H1 (cell line): ENCODE measurements around the gene KLF2. TPM values are rescaled to one million over a fixed set of nuclear protein-coding genes. Genes with fewer than 3 reads are reported as not detected.

Experiments used
- CTCF ChIA-PET: fragments of 300-600 bp; sonication (Branson Sonifier 250); formaldehyde crosslinking; loops from one replicate; lab custom pipeline; 2021; ENCODE audit not compliant: partially characterized antibody; lab: Charles Lee
- POLR2A ChIA-PET: fragments of 300-600 bp; sonication (Branson Sonifier 250); formaldehyde crosslinking; loops from one replicate; lab custom pipeline; 2021; ENCODE audit warnings: inconsistent platforms; ENCODE audit not compliant: partially characterized antibody; lab: Charles Lee
- DNase-seq, 2 experiments: peaks; one replicate each; pipeline versions ENCODE4 v3.0.0 to v3.0.0-alpha.2; 2010 to 2022; ENCODE audit warnings: low spot score in 2 of 2, low read depth in 1 of 2, mixed read lengths in 1 of 2
- FAIRE-seq: peaks from 2 replicates; lab custom pipeline; 2011; peaks lifted over from hg19 to GRCh38; lab: Jason Lieb, UNC
- H2AFZ ChIP-seq: 2 replicates; pipeline ENCODE4 v1.8.1; 2012; ENCODE audit warnings: low read length, inconsistent platforms
- H2AK5ac ChIP-seq: 2 replicates; pipeline ENCODE4 v1.6.1; 2013; ENCODE audit warnings: low read depth, low read length
- H2BK120ac ChIP-seq: replicated peaks from 2 replicates; pipeline ENCODE3; 2013; ENCODE audit warnings: low read depth, low read length, inconsistent platforms
- H2BK12ac ChIP-seq: 2 replicates; pipeline ENCODE4 v1.6.1; 2013; ENCODE audit warnings: low read depth, low read length
- H2BK15ac ChIP-seq: 2 replicates; pipeline ENCODE4 v1.6.1; 2013; ENCODE audit warnings: low read length
- H2BK20ac ChIP-seq: 2 replicates; pipeline ENCODE4 v1.6.1; 2013; ENCODE audit warnings: low read length
- H2BK5ac ChIP-seq: 2 replicates; pipeline ENCODE4 v1.6.1; 2013; ENCODE audit warnings: low read depth, low read length
- H3K14ac ChIP-seq: 2 replicates; pipeline ENCODE4 v1.6.1; 2013; ENCODE audit warnings: inconsistent platforms; ENCODE audit not compliant: insufficient read length
- H3K18ac ChIP-seq: 2 replicates; pipeline ENCODE4 v1.6.1; 2013; ENCODE audit warnings: low read length; ENCODE audit errors: extremely low read depth
- H3K23ac ChIP-seq: 2 replicates; pipeline ENCODE4 v1.6.1; 2013; ENCODE audit warnings: inconsistent platforms; ENCODE audit not compliant: insufficient read length
- H3K23me2 ChIP-seq: 2 replicates; pipeline ENCODE4 v1.6.1; 2013; ENCODE audit warnings: low read depth, low read length
- H3K27ac ChIP-seq: 2 replicates; pipeline ENCODE4 v1.6.1; 2011; ENCODE audit warnings: low read depth, low read length, inconsistent platforms
- H3K27me3 ChIP-seq, 4 experiments: replicated peaks in 1 of 4; 1 replicate in 1 of 4; 2 replicates in 3 of 4; pipeline versions ENCODE4 v1.6.1 to v1.8.1; 2011 to 2013; ENCODE audit warnings: low read length in 3 of 4, mild to moderate bottlenecking in 3 of 4, inconsistent platforms in 2 of 4, mixed read lengths in 2 of 4, moderate library complexity in 1 of 4; ENCODE audit not compliant: control insufficient read depth in 3 of 4, insufficient read depth in 3 of 4; ENCODE audit errors: extremely low read depth in 1 of 4
- H3K36me3 ChIP-seq, 4 experiments: 2 replicates each; pipeline versions ENCODE4 v1.6.1 to v1.8.1; 2011 to 2013; ENCODE audit warnings: mild to moderate bottlenecking in 4 of 4, low read length in 3 of 4, moderate library complexity in 2 of 4, control low read depth in 1 of 4, inconsistent platforms in 1 of 4; ENCODE audit not compliant: insufficient read depth in 4 of 4, control insufficient read depth in 2 of 4
- H3K4ac ChIP-seq: replicated peaks from 2 replicates; pipeline ENCODE3; 2013; ENCODE audit warnings: low read length, low read depth, mixed read lengths, inconsistent platforms; ENCODE audit not compliant: insufficient read length
- H3K4me1 ChIP-seq, 4 experiments: replicated peaks in 1 of 4; 1 replicate in 1 of 4; 2 replicates in 3 of 4; pipeline versions ENCODE4 v1.6.1 to v1.8.1; 2011 to 2013; ENCODE audit warnings: low read length in 3 of 4, inconsistent platforms in 2 of 4, mixed read lengths in 1 of 4; ENCODE audit not compliant: insufficient read depth in 4 of 4, control insufficient read depth in 3 of 4
- H3K4me2 ChIP-seq, 2 experiments: 2 replicates each; pipeline versions ENCODE4 v1.6.1 to v1.8.1; 2011 to 2013; ENCODE audit warnings: low read depth in 2 of 2, low read length in 2 of 2, control low read depth in 1 of 2, inconsistent platforms in 1 of 2, mild to moderate bottlenecking in 1 of 2; ENCODE audit not compliant: insufficient read depth in 1 of 2
- H3K4me3 ChIP-seq, 4 experiments: fragments of 200-600, 300-600 bp in 1 of 4; sonication (generic), shearing (Covaris generic), sonication (Bioruptor Twin) in 1 of 4; 2 replicates each; pipeline versions ENCODE4 v1.5.1 to v1.8.1; 2011 to 2016; ENCODE audit warnings: low read length in 4 of 4, low read depth in 3 of 4, control low read depth in 2 of 4, inconsistent platforms in 2 of 4, mild to moderate bottlenecking in 2 of 4, mixed read lengths in 1 of 4, moderate library complexity in 1 of 4; ENCODE audit not compliant: insufficient read depth in 2 of 4; ENCODE audit errors: extremely low read depth in 1 of 4
- H3K56ac ChIP-seq: replicated peaks from 2 replicates; pipeline ENCODE3; 2013; ENCODE audit warnings: low read depth, mild to moderate bottlenecking, mixed read lengths, low read length, inconsistent platforms; ENCODE audit not compliant: insufficient read length
- H3K79me1 ChIP-seq: 2 replicates; pipeline ENCODE4 v1.6.1; 2013; ENCODE audit warnings: low read depth, low read length, control low read depth
- H3K79me2 ChIP-seq, 2 experiments: 2 replicates each; pipeline versions ENCODE4 v1.6.1 to v1.8.1; 2012 to 2013; ENCODE audit warnings: low read length in 2 of 2, mild to moderate bottlenecking in 2 of 2, inconsistent platforms in 1 of 2; ENCODE audit not compliant: insufficient read depth in 2 of 2, control insufficient read depth in 1 of 2
- H3K9ac ChIP-seq, 4 experiments: replicated peaks in 1 of 4; 1 replicate in 1 of 4; 2 replicates in 3 of 4; pipeline versions ENCODE4 v1.6.1 to v1.8.1; 2011 to 2013; ENCODE audit warnings: low read depth in 3 of 4, low read length in 3 of 4, control low read depth in 2 of 4, mild to moderate bottlenecking in 2 of 4, moderate library complexity in 2 of 4, inconsistent platforms in 1 of 4; ENCODE audit errors: extremely low read depth in 1 of 4
- H3K9me3 ChIP-seq, 2 experiments: 2 replicates each; pipeline versions ENCODE4 v1.6.1 to v1.8.1; 2012 to 2013; ENCODE audit warnings: mild to moderate bottlenecking in 2 of 2, moderate library complexity in 2 of 2, control low read depth in 1 of 2, inconsistent platforms in 1 of 2, low read depth in 1 of 2, low read length in 1 of 2, mixed read lengths in 1 of 2; ENCODE audit not compliant: insufficient read depth in 2 of 2
- H4K20me1 ChIP-seq, 2 experiments: replicated peaks in 1 of 2; 2 replicates each; pipeline versions ENCODE3 to v1.8.1; 2011 to 2013; ENCODE audit warnings: inconsistent platforms in 2 of 2, low read length in 2 of 2, mild to moderate bottlenecking in 1 of 2; ENCODE audit not compliant: insufficient read depth in 2 of 2, control insufficient read depth in 1 of 2
- H4K5ac ChIP-seq: 2 replicates; pipeline ENCODE4 v1.6.1; 2013; ENCODE audit warnings: low read length, low read depth, mixed read lengths, inconsistent platforms; ENCODE audit not compliant: insufficient read length
- H4K8ac ChIP-seq: 2 replicates; pipeline ENCODE4 v1.8.0; 2013; ENCODE audit warnings: mild to moderate bottlenecking, moderate library complexity, low read length, inconsistent platforms; ENCODE audit not compliant: insufficient read depth; ENCODE audit errors: extremely low read depth
- H4K91ac ChIP-seq: replicated peaks from 2 replicates; pipeline ENCODE3; 2013; ENCODE audit warnings: low read length, mixed read lengths, inconsistent platforms; ENCODE audit not compliant: insufficient read length
- CBX5 ChIP-seq: fragments of 300-800, 300-1000 bp; sonication (generic); IDR thresholded peaks from 2 replicates; pipeline ENCODE4 v1.7.1; 2016; ENCODE audit warnings: antibody characterized with exemption, low read length, low read depth
- E2F6 ChIP-seq: IDR thresholded peaks from 2 replicates; pipeline ENCODE4 v1.6.1; 2012; ENCODE audit warnings: inconsistent platforms
- WGBS, 2 experiments: shearing (Covaris generic) in 1 of 2; methylation state at CpG; one replicate each; pipeline versions ENCODE4 v1.1.6 to v1.1.7; 2013 to 2015; ENCODE audit warnings: low lambda C conversion rate in 2 of 2, mixed read lengths in 2 of 2, inconsistent platforms in 1 of 2, low coverage in 1 of 2, missing lambda C conversion rate in 1 of 2; ENCODE audit not compliant: insufficient replicate concordance in 2 of 2, insufficient coverage in 1 of 2, insufficient read length in 1 of 2; ENCODE audit errors: extremely low coverage in 1 of 2, missing lambda C conversion rate in 1 of 2; 5-methylcytosine and 5-hydroxymethylcytosine counted together
- polyA plus RNA-seq, 7 experiments: library from polyadenylated mRNA; depleted of rRNA in 3 of 7; stranded (reverse) in 5 of 7; unstranded in 2 of 7; fragments of >200 nt in 5 of 7; fragments of 200-250 nt in 2 of 7; gene quantifications; 1 replicate in 5 of 7; 2 replicates in 1 of 7; 4 replicates in 1 of 7; pipeline versions ENCODE4 v1.2.1 to v1.2.3, GENCODE V29; 2011 to 2013; ENCODE audit warnings: missing spikeins in 2 of 7, mixed read lengths in 2 of 7
- total RNA-seq: library from RNA; stranded (reverse); fragmentation: NEBNext Ultra II Directional; extraction: Animal tissue kit (Norgen Biotek cat#: 25700); gene quantifications from 2 replicates; pipeline ENCODE4 v1.2.1, GENCODE V29; 2021

The KLF2 gene
- total and polyA plus RNA-seq, 2 of the 8 experiments (the other 6 are each of a cell fraction or from before 2014, with no cell fraction given): 0.19 to 0.33 TPM

- Histone ChIP-seq H3K23me2 (0 out of 2 replicates have a peak, but pooled peaks cover 7% of the 10 kb centered on the region), H2AK5ac (no peak overlapping the region), H3K9me3 (no peaks in the 10 kb centered on the region), H4K5ac (no peak overlapping the region), H2BK120ac (no peak overlapping the region), H2BK20ac (no peak overlapping the region), H3K9ac (no peak overlapping the region; a peak in 1 of 7 replicates), H3K4me1 (peaks cover 0 to 2% (median 0%) of the 10 kb centered on the region in 4 experiments; a peak in 1 of 7 replicates), H3K23ac (no peak overlapping the region), H3K27me3 (no peaks in the 10 kb centered on the region), H3K56ac (no peak overlapping the region), H3K4me3 (no peak overlapping the region), H3K36me3 (peaks cover 0 to 12% (median 9%) of the 10 kb centered on the region in 4 experiments; a peak in 5 of 8 replicates), H4K20me1 (peaks cover 4 to 19% of the 10 kb centered on the region in 2 experiments), H3K27ac (no peak overlapping the region), H2BK12ac (no peak overlapping the region), H2BK5ac (no peak overlapping the region), H3K4ac (no peak overlapping the region), H3K79me2 (no peaks in the 10 kb centered on the region), H3K79me1 (peaks cover 6% of the 10 kb centered on the region), H3K4me2 (no peak overlapping the region), H3K18ac (no peak overlapping the region), H4K8ac (no peak overlapping the region), H2AFZ (no peak overlapping the region), H3K14ac (no peak overlapping the region), H2BK15ac (no peak overlapping the region), H4K91ac (no peak overlapping the region)
- ChIA-PET POLR2A (interaction anchor here (0.7 kb wide), 1 partner anchor 9 kb away, joined by 3 read pairs; no protein-coding TSS in a partner anchor), CTCF (interaction anchor here (0.6 to 5.1 kb wide), 6 partner anchors 9 to 124 kb away, joined by 3 to 23 read pairs (median 6); no protein-coding TSS in a partner anchor)
- WGBS, 2 experiments: 92% methylated on average over 17 of the region's 17 CpGs; no CpG with 5 or more reads in 1 of the 2 experiments
- no peak for FAIRE-seq
- DNase-seq: no peak
- TF ChIP-seq E2F6 (no peak), CBX5 (no peak)
- TF ChIP-seq, all 59 proteins: peak for 0
Observed at GRCh38 chr19:16372065-16372915, 47.7 kb downstream of the KLF2 start.
